Embryonic facial prominence (tissue), 1 donor: ENCODE results near the gene GPATCH8.
"Not testable (repeated sequence)": the region's sequence is repeated elsewhere in the genome, so short reads cannot be mapped to it uniquely, and the experiment has no call there.

ENCODE experiments used
- DNase-seq: peaks from one replicate; pipeline ENCODE4 v3.0.0-alpha.2; 2016; ENCODE audit errors: extremely low spot score

Gene GPATCH8

GRCh38 chr17:44503147-44504029, at the start of gene GPATCH8:
Gene GPATCH8, minus strand, starts transcription at chr17:44503406. Its CDS starts 36 bp downstream, at chr17:44503370.
- DNase-seq: peak; percentile 80

- no peak for DNase-seq
Measured at GRCh38 chr17:44552361-44552760, 49.2 kb upstream of the GPATCH8 start.

GRCh38 chr17:44549686-44550085, 46.5 kb upstream of the GPATCH8 start:
- DNase-seq: no peak

- no peak for DNase-seq
Measured at GRCh38 chr17:44548376-44549230, 45.4 kb upstream of the GPATCH8 start.

GRCh38 chr17:44547625-44548267, 44.5 kb upstream of the GPATCH8 start:
- DNase-seq: peak; percentile 87

- no peak for DNase-seq
Measured at GRCh38 chr17:44546671-44547606, 43.7 kb upstream of the GPATCH8 start.

- DNase-seq: no peak
Measured at GRCh38 chr17:44543905-44544523, 40.8 kb upstream of the GPATCH8 start.

- peak; percentile 85 for DNase-seq
Measured at GRCh38 chr17:44543213-44543904, 40.2 kb upstream of the GPATCH8 start.

GRCh38 chr17:44541884-44542581, 38.8 kb upstream of the GPATCH8 start:
- no peak for DNase-seq

- no peak for DNase-seq
Measured at GRCh38 chr17:44540246-44541084, 37.3 kb upstream of the GPATCH8 start.

GRCh38 chr17:44539673-44540072, 36.5 kb upstream of the GPATCH8 start:
- no peak for DNase-seq

- not testable (repeated sequence) for DNase-seq
Measured at GRCh38 chr17:44537922-44538321, 34.7 kb upstream of the GPATCH8 start.

GRCh38 chr17:44536090-44536953, 33.1 kb upstream of the GPATCH8 start:
- DNase-seq: no peak

GRCh38 chr17:44533533-44534246, 30.5 kb upstream of the GPATCH8 start:
- peak; percentile 71 for DNase-seq

- DNase-seq: no peak
Measured at GRCh38 chr17:44530896-44531418, 27.8 kb upstream of the GPATCH8 start.

GRCh38 chr17:44529864-44530263, 26.7 kb upstream of the GPATCH8 start:
- no peak for DNase-seq
